CD4-positive, alpha-beta T cell treated with Interleukin-2 at 100 ng/mL for 4 hours (primary cell): ENCODE measurements around the gene PTPRE.
A peak's percentile ranks its signal among the peaks of the same experiment; 100 is the strongest.

ENCODE experiments used
- DNase-seq: peaks from one replicate; pipeline ENCODE4 v3.0.0-alpha.2; 2020; ENCODE audit warnings: low spot score

Gene PTPRE

GRCh38 chr10:128060341-128061250, 153.7 kb downstream of the PTPRE start:
- DNase-seq: no peak

GRCh38 chr10:128061306-128062300, 154.7 kb downstream of the PTPRE start:
- no peak for DNase-seq

- no peak for DNase-seq
These were observed 155.5 kb downstream of the PTPRE start for GRCh38 chr10:128062331-128062880.

- peak; percentile 59 for DNase-seq
These were observed 156.1 kb downstream of the PTPRE start for GRCh38 chr10:128062881-128063563.

- no peak for DNase-seq
These were observed 156.8 kb downstream of the PTPRE start for GRCh38 chr10:128063736-128064107.

GRCh38 chr10:128064108-128064969, 157.4 kb downstream of the PTPRE start:
- peak; percentile 80 for DNase-seq

- DNase-seq: no peak
These were observed 158.2 kb downstream of the PTPRE start for GRCh38 chr10:128064970-128065580.

- DNase-seq: no peak
These were observed 159.1 kb downstream of the PTPRE start for GRCh38 chr10:128065881-128066534.

- DNase-seq: no peak
These were observed 160.0 kb downstream of the PTPRE start for GRCh38 chr10:128066870-128067382.

GRCh38 chr10:128067691-128068397, 160.9 kb downstream of the PTPRE start:
- no peak for DNase-seq

GRCh38 chr10:128068398-128069285, 161.7 kb downstream of the PTPRE start:
- DNase-seq: no peak

GRCh38 chr10:128069351-128070051, 162.6 kb downstream of the PTPRE start:
- peak; percentile 80 for DNase-seq

GRCh38 chr10:128070161-128070560, 163.3 kb downstream of the PTPRE start:
- no peak for DNase-seq

GRCh38 chr10:128070721-128071416, 164.0 kb downstream of the PTPRE start:
- no peak for DNase-seq

GRCh38 chr10:128071417-128071782, 164.5 kb downstream of the PTPRE start:
- DNase-seq: no peak

- no peak for DNase-seq
These were observed 165.1 kb downstream of the PTPRE start for GRCh38 chr10:128072046-128072445.
